Subcutaneous adipose tissue (tissue), 4 donors: ENCODE results near the gene DEFB123. TPM values are rescaled to one million over a fixed set of nuclear protein-coding genes. Genes with fewer than 3 reads are reported as not detected.

Experiments used
- CTCF ChIP-seq: fragments of 450-650 bp; IDR thresholded peaks from one replicate; pipeline ENCODE4 v1.5.1; 2016; ENCODE audit warnings: low read depth, mild to moderate bottlenecking, control low read depth, antibody characterized with exemption, moderate library complexity
- total RNA-seq, 4 donors: library from RNA; depleted of rRNA; stranded (reverse); fragments of >200 nt; gene quantifications; one replicate each; pipeline ENCODE4 v1.1.0, GENCODE V29; 2016

Gene DEFB123
- total RNA-seq, 4 donors from 2014 or later, result not detected

GRCh38 chr20:31476294-31476585, 35.8 kb downstream of the DEFB123 start:
- no peak for TF ChIP-seq CTCF

GRCh38 chr20:31476643-31477215, 36.3 kb downstream of the DEFB123 start:
- TF ChIP-seq CTCF, result no peak

GRCh38 chr20:31484001-31484400, 43.6 kb downstream of the DEFB123 start:
- no peak for TF ChIP-seq CTCF

GRCh38 chr20:31485450-31486339, 45.3 kb downstream of the DEFB123 start:
- TF ChIP-seq CTCF, result no peak

GRCh38 chr20:31488115-31488514, 47.7 kb downstream of the DEFB123 start:
- no peak for TF ChIP-seq CTCF

- no peak for TF ChIP-seq CTCF
Measured at GRCh38 chr20:31489152-31489551, 48.7 kb downstream of the DEFB123 start.

GRCh38 chr20:31490752-31491151, 50.3 kb downstream of the DEFB123 start:
- TF ChIP-seq CTCF, result no peak
